Testis (tissue), 3 donors: ENCODE results near the gene ROR2. TPM values are rescaled to one million over a fixed set of nuclear protein-coding genes. Genes with fewer than 3 reads are reported as not detected.

Experiments
- DNase-seq: peaks from one replicate; pipeline ENCODE4 v3.0.0-alpha.2; 2019
- H3K27ac ChIP-seq, 2 donors: fragments of 200-600 bp; sonication (generic); one replicate each; pipeline ENCODE4 v1.5.1; 2019
- H3K27me3 ChIP-seq: fragments of 200-600 bp; sonication (generic); one replicate; pipeline ENCODE4 v1.5.1; 2019
- H3K36me3 ChIP-seq: fragments of 200-600 bp; sonication (generic); one replicate; pipeline ENCODE4 v1.5.1; 2017; ENCODE audit warnings: low read depth; ENCODE audit errors: missing control alignments
- H3K4me1 ChIP-seq: fragments of 200-600 bp; sonication (generic); one replicate; pipeline ENCODE4 v1.5.1; 2019
- H3K4me3 ChIP-seq, 2 donors: fragments of 200-600 bp; sonication (generic); one replicate each; pipeline ENCODE4 v1.5.1; 2017 to 2019
- H3K9me3 ChIP-seq: fragments of 200-600 bp; sonication (generic); one replicate; pipeline ENCODE4 v1.5.1; 2017
- POLR2A ChIP-seq: fragments of 450-650 bp; IDR thresholded peaks from one replicate; pipeline ENCODE4 v1.6.1; 2017; ENCODE audit warnings: antibody characterized with exemption, mild to moderate bottlenecking, moderate library complexity
- WGBS, 2 donors: methylation state at CpG; one replicate each; pipeline ENCODE4 v1.1.5; 2018; 5-methylcytosine and 5-hydroxymethylcytosine counted together
- intact Hi-C: fragments of 100-400 bp; cut with DNase I; formaldehyde crosslinking; loops from one replicate; pipeline ENCODE4 v1.15.1; 2023; ENCODE audit warnings: low total_unique reads
- polyA plus RNA-seq: library from polyadenylated mRNA; stranded (reverse); fragments of 350-450 nt; fragmentation: Illumina TruSeq; extraction: RNeasy Lipid Tissue Mini Kit (QIAGEN cat#74804); gene quantifications from one replicate; pipeline ENCODE4 v1.2.3, GENCODE V29; 2014; ENCODE audit warnings: low read depth, low replicate concordance; ENCODE audit not compliant: insufficient read depth
- total RNA-seq, 2 donors: library from RNA; depleted of rRNA; stranded (reverse); fragments of >200 nt; gene quantifications; one replicate each; pipeline ENCODE4 v1.2.3, GENCODE V29; 2016
- TF ChIP-seq, protein P1 (sequence below), 3 experiments: fragments of 450-650 bp in 2 of 3; fragments of 200-600 bp in 1 of 3; sonication (generic) in 1 of 3; IDR thresholded peaks; one replicate each; pipeline ENCODE4 v1.5.1; 2016 to 2019; ENCODE audit warnings: antibody characterized with exemption in 3 of 3, mild to moderate bottlenecking in 2 of 3, moderate library complexity in 1 of 3

ROR2 gene
- total and polyA plus RNA-seq, 3 donors from 2014 or later, result 11.5 to 16.5 (median 12.3) TPM

DNA sequence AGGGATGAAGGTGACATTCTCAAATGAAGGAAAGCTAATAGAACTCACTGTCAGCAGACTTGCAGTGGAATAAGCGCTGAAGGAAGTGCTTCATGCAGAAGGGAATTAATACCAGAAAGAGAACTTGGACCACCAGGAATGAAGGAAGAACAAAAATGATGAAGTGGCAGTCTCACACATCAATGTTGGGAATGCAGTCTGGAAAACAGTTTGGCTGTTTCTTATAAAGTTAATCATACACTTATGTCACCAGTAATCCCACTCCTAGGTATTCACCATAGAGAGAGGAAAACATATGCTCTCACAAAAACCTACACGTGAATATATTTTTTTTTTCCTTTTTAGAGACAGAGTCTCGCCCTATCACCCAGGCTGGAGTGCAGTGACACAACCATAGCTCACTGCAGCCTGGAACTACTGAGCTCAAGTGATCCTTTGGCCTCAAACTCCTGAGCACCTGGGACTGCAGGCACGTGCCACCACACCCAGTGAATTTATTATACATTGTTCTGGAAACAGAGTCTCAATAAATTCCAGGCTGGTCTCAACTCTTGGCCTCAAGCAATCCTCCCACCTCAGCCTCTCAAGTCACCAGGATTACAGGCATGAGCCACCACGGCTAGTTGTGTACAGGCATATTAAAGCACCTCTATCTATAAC lies 81.2 kb downstream of the ROR2 start:
- no peaks in the 10 kb centered on the region for H3K9me3 ChIP-seq
- WGBS, 2 donors, result 86 to 92% methylated on average over 5 of the region's 5 CpGs
- no peaks in the 10 kb centered on the region for H3K36me3 ChIP-seq
- intact Hi-C loops, result no loop called here
- TF ChIP-seq, protein P1, sequence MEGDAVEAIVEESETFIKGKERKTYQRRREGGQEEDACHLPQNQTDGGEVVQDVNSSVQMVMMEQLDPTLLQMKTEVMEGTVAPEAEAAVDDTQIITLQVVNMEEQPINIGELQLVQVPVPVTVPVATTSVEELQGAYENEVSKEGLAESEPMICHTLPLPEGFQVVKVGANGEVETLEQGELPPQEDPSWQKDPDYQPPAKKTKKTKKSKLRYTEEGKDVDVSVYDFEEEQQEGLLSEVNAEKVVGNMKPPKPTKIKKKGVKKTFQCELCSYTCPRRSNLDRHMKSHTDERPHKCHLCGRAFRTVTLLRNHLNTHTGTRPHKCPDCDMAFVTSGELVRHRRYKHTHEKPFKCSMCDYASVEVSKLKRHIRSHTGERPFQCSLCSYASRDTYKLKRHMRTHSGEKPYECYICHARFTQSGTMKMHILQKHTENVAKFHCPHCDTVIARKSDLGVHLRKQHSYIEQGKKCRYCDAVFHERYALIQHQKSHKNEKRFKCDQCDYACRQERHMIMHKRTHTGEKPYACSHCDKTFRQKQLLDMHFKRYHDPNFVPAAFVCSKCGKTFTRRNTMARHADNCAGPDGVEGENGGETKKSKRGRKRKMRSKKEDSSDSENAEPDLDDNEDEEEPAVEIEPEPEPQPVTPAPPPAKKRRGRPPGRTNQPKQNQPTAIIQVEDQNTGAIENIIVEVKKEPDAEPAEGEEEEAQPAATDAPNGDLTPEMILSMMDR (IDR thresholded peaks at IDR 0.05), result no peak
- TF ChIP-seq POLR2A, result no peak
- H3K27ac ChIP-seq, result no peak overlapping the region
- no peak for DNase-seq
- peaks cover 5% of the 10 kb centered on the region for H3K4me1 ChIP-seq
- no peak overlapping the region for H3K4me3 ChIP-seq
- no peaks in the 10 kb centered on the region for H3K27me3 ChIP-seq

DNA sequence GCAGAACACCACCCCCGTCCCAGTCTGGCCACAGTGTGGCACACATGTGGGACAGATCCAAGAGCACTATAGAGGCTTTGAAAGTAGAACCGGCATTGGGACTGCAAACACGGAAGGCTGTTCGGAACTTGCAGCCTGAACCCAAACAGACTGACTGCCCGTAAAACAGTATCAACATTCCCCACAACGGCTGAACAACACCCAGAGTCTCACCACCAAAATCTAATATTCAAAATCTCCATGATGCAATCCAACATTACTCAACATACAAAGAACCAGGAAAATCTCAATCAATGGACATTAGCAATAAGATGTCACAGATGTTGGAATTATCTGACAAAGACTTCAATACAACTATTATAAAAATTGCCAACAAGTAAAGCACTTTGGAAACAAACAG lies 82.3 kb downstream of the ROR2 start:
- Histone ChIP-seq H3K27me3 (no peaks in the 10 kb centered on the region), H3K27ac (no peak overlapping the region), H3K4me3 (no peak overlapping the region), H3K36me3 (no peaks in the 10 kb centered on the region), H3K4me1 (no peaks in the 10 kb centered on the region), H3K9me3 (no peaks in the 10 kb centered on the region)
- TF ChIP-seq POLR2A, result no peak
- TF ChIP-seq, protein P1 (IDR thresholded peaks at IDR 0.05), result no peak
- no peak for DNase-seq
- intact Hi-C loops, result no loop called here
- 91% methylated on average over 6 of the region's 6 CpGs for WGBS, 2 donors

DNA sequence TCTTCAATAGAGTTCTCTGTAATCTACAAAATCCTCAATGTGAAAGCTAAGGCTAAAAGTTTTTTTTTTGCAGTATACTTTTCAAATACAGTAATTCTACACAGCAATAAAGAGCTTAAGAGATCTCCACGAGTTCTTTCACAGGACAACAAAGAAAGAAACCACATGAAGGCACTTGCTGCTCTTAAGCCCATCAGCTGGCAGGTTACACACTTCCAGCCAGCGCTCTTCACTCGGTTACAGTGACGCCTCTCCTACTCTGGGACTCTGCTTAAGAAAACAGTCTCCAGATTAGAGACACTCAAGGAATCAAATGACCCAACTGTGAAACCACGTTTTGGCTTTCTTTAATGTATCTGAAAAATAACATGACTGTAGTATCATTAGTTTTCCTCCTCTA lies 85.0 kb downstream of the ROR2 start:
- 40 to 52% methylated on average over 5 of the region's 5 CpGs for WGBS, 2 donors
- Histone ChIP-seq H3K27ac (no peak overlapping the region), H3K36me3 (no peaks in the 10 kb centered on the region), H3K4me1 (no peaks in the 10 kb centered on the region), H3K9me3 (no peaks in the 10 kb centered on the region), H3K27me3 (no peaks in the 10 kb centered on the region), H3K4me3 (no peak overlapping the region)
- intact Hi-C loops, result no loop called here
- no peak for DNase-seq
- TF ChIP-seq, protein P1 (IDR thresholded peaks at IDR 0.05), result no peak
- TF ChIP-seq POLR2A, result no peak

DNA sequence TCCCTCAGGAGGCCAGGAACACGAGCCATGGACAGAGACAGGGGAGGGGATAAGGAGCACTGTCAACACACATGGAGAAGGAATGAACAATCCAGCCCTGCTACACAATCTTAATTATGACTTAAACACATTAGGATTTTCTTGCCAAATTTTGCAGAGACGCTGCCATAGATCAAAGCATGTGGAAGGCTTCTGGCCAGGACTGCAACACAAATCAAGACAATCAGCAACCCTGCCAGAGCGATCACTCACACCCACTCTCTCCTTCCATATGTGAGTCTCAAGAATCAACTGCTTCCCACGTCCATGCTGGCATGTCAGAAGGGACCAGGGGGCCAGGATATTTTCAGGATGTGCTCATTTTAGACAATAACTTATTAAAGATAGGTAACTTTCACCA lies 85.6 kb downstream of the ROR2 start:
- no peaks in the 10 kb centered on the region for H3K36me3 ChIP-seq
- 48 to 65% methylated on average over 4 of the region's 4 CpGs for WGBS, 2 donors
- H3K9me3 ChIP-seq, result no peaks in the 10 kb centered on the region
- H3K4me3 ChIP-seq, result no peak overlapping the region
- no peaks in the 10 kb centered on the region for H3K4me1 ChIP-seq
- H3K27ac ChIP-seq, result no peak overlapping the region
- no peak for TF ChIP-seq POLR2A
- TF ChIP-seq, protein P1 (IDR thresholded peaks at IDR 0.05), result no peak
- no peak for DNase-seq
- H3K27me3 ChIP-seq, result no peaks in the 10 kb centered on the region
- intact Hi-C loops, result no loop called here

DNA sequence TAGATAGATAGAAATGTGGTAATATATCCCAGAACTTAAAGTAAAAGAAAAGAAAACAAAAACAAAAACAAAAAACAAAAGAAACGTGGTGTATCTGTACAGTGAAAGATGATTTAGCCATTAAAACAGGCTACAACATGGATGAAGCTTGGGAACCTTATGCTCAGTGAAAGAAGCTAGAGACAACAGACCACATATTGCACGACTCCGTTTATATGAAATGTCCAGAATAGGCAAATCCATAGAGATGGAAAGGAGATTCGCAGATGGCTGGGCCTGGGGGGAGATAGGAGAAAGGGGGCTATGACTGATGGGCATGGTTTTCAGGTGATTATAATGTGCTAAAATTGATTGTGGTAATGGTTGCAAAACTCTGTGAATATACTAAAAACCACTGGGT lies 86.6 kb downstream of the ROR2 start:
- DNase-seq, result no peak
- WGBS, 2 donors, result 85 to 92% methylated on average over 4 of the region's 4 CpGs

More for the DNA sequence above, 86.6 kb downstream of the ROR2 start:
- Histone ChIP-seq H3K27me3 (no peaks in the 10 kb centered on the region), H3K36me3 (no peaks in the 10 kb centered on the region), H3K9me3 (no peaks in the 10 kb centered on the region), H3K4me3 (no peak overlapping the region), H3K27ac (no peak overlapping the region), H3K4me1 (no peaks in the 10 kb centered on the region)
- TF ChIP-seq, protein P1 (IDR thresholded peaks at IDR 0.05), result no peak
- no peak for TF ChIP-seq POLR2A
- intact Hi-C loops, result no loop called here
